WTC11 (cell line): Measurements from ENCODE around the gene PARVB. TPM values are rescaled to one million over a fixed set of nuclear protein-coding genes. Genes with fewer than 3 reads are reported as not detected.

Source experiments
- ATAC-seq: fragments of 200-7000 bp; cut with Tn5 transposase; 2 replicates; pipeline ENCODE4 v1.10.0; 2021; ENCODE audit warnings: mild to moderate bottlenecking, moderate library complexity
- CTCF ChIA-PET: fragments of 300-600 bp; sonication (Branson Sonifier 250); formaldehyde crosslinking; loops from one replicate; lab custom pipeline; 2021; ENCODE audit warnings: antibody characterized with exemption; lab: Charles Lee
- POLR2A ChIA-PET: fragments of 350-600 bp; sonication (Branson Sonifier 250); formaldehyde crosslinking; loops from one replicate; lab custom pipeline; 2021; ENCODE audit warnings: antibody characterized with exemption; lab: Charles Lee
- DNase-seq: peaks from one replicate; pipeline ENCODE4 v3.0.0; 2021; ENCODE audit warnings: low spot score
- H3K27ac Mint-ChIP-seq: 2 replicates; pipeline ENCODE4 v1.8.0; 2021; ENCODE audit warnings: mixed read lengths
- H3K27me3 Mint-ChIP-seq: 2 replicates; pipeline ENCODE4 v1.8.0; 2021; ENCODE audit warnings: low read depth, mild to moderate bottlenecking, moderate library complexity, mixed read lengths
- H3K36me3 Mint-ChIP-seq: 2 replicates; pipeline ENCODE4 v1.8.0; 2021; ENCODE audit warnings: mixed read lengths
- H3K4me1 Mint-ChIP-seq: 2 replicates; pipeline ENCODE4 v1.8.0; 2022; ENCODE audit warnings: mixed read lengths
- H3K4me3 Mint-ChIP-seq: 2 replicates; pipeline ENCODE4 v1.8.0; 2021; ENCODE audit warnings: mild to moderate bottlenecking, moderate library complexity, mixed read lengths
- H3K9me3 Mint-ChIP-seq: 2 replicates; pipeline ENCODE4 v1.8.0; 2021; ENCODE audit warnings: mixed read lengths
- ETV6 ChIP-seq: sonication (generic); formaldehyde crosslinking; IDR thresholded peaks from 2 replicates; pipeline ENCODE4 v1.8.1; 2022; ENCODE audit warnings: mild to moderate bottlenecking, missing genetic modification reagents
- FOXP1 ChIP-seq: sonication (generic); formaldehyde crosslinking; IDR thresholded peaks from 2 replicates; pipeline ENCODE4 v1.8.0; 2022; ENCODE audit warnings: missing genetic modification reagents, mild to moderate bottlenecking, moderate library complexity, borderline replicate concordance
- GTF2I ChIP-seq: fragments of 250-450 bp; sonication (Bioruptor Pico); conservative IDR thresholded peaks from 2 replicates; pipeline ENCODE4 v1.4.0; 2021; ENCODE audit warnings: mild to moderate bottlenecking
- HMGA2 ChIP-seq: fragments of 250-450 bp; sonication (Bioruptor Pico); IDR thresholded peaks from 2 replicates; pipeline ENCODE4 v1.4.0; 2021; ENCODE audit warnings: mild to moderate bottlenecking, moderate library complexity
- JUN ChIP-seq: sonication (generic); formaldehyde crosslinking; IDR thresholded peaks from 2 replicates; pipeline ENCODE4 v1.8.0; 2023; ENCODE audit warnings: mild to moderate bottlenecking, missing genetic modification reagents
- OVOL2 ChIP-seq: fragments of 250-450 bp; sonication (Bioruptor Pico); IDR thresholded peaks from 2 replicates; pipeline ENCODE4 v1.9.0; 2021; ENCODE audit warnings: mild to moderate bottlenecking, borderline replicate concordance
- PRRX2 ChIP-seq: fragments of 250-450 bp; sonication (Bioruptor Pico); IDR thresholded peaks from 2 replicates; pipeline ENCODE4 v1.8.0; 2021; ENCODE audit warnings: mild to moderate bottlenecking
- SP1 ChIP-seq: sonication (generic); formaldehyde crosslinking; conservative IDR thresholded peaks from 2 replicates; pipeline ENCODE4 v1.8.1; 2022; ENCODE audit warnings: missing genetic modification reagents
- ZBTB21 ChIP-seq: sonication (generic); formaldehyde crosslinking; IDR thresholded peaks from 2 replicates; pipeline ENCODE4 v1.8.1; 2023; ENCODE audit warnings: mild to moderate bottlenecking, missing genetic modification reagents, borderline replicate concordance
- ZNF121 ChIP-seq: sonication (generic); formaldehyde crosslinking; IDR thresholded peaks from 2 replicates; pipeline ENCODE4 v1.8.0; 2023; ENCODE audit warnings: missing genetic modification reagents
- ZNF232 ChIP-seq: sonication (generic); formaldehyde crosslinking; IDR thresholded peaks from 2 replicates; pipeline ENCODE4 v1.8.0; 2022; ENCODE audit warnings: mild to moderate bottlenecking, missing genetic modification reagents
- total RNA-seq: library from RNA; stranded (reverse); gene quantifications from 3 replicates; pipeline ENCODE4 v1.2.3, GENCODE V29; 2021
- TF ChIP-seq, protein P1 (sequence below): sonication (generic); formaldehyde crosslinking; IDR thresholded peaks from 2 replicates; pipeline ENCODE4 v1.8.1; 2022; ENCODE audit warnings: mild to moderate bottlenecking, missing genetic modification reagents, moderate library complexity, borderline replicate concordance
- TF ChIP-seq, protein P2 (sequence below): sonication (generic); formaldehyde crosslinking; IDR thresholded peaks from 2 replicates; pipeline ENCODE4 v1.8.1; 2022; ENCODE audit warnings: mild to moderate bottlenecking, moderate library complexity, missing genetic modification reagents
- TF ChIP-seq, protein P3 (sequence below): sonication (generic); formaldehyde crosslinking; IDR thresholded peaks from 2 replicates; pipeline ENCODE4 v1.8.0; 2022; ENCODE audit warnings: mild to moderate bottlenecking, missing genetic modification reagents
- TF ChIP-seq, protein P4 (sequence below): sonication (generic); formaldehyde crosslinking; IDR thresholded peaks from 2 replicates; pipeline ENCODE4 v1.8.0; 2022; ENCODE audit warnings: mild to moderate bottlenecking, missing genetic modification reagents
- TF ChIP-seq, protein P5 (sequence below): sonication (generic); formaldehyde crosslinking; IDR thresholded peaks from 2 replicates; pipeline ENCODE4 v1.8.0; 2023; ENCODE audit warnings: missing genetic modification reagents, mild to moderate bottlenecking, borderline replicate concordance
- TF ChIP-seq, protein P6 (sequence below): sonication (generic); formaldehyde crosslinking; IDR thresholded peaks from 2 replicates; pipeline ENCODE4 v1.8.0; 2023; ENCODE audit warnings: missing genetic modification reagents
- TF ChIP-seq, protein P7 (sequence below): fragments of 250-450 bp; sonication (Bioruptor Pico); IDR thresholded peaks from 2 replicates; pipeline ENCODE4 v1.9.0; 2021; ENCODE audit warnings: moderate library complexity, mild to moderate bottlenecking, inconsistent platforms, borderline replicate concordance
- TF ChIP-seq, protein P8 (sequence below): sonication (generic); formaldehyde crosslinking; IDR thresholded peaks from 2 replicates; pipeline ENCODE4 v1.8.1; 2022; ENCODE audit warnings: missing genetic modification reagents, borderline replicate concordance

Gene PARVB
- total RNA-seq, 1 experiment from 2014 or later: 3.3 TPM

DNA sequence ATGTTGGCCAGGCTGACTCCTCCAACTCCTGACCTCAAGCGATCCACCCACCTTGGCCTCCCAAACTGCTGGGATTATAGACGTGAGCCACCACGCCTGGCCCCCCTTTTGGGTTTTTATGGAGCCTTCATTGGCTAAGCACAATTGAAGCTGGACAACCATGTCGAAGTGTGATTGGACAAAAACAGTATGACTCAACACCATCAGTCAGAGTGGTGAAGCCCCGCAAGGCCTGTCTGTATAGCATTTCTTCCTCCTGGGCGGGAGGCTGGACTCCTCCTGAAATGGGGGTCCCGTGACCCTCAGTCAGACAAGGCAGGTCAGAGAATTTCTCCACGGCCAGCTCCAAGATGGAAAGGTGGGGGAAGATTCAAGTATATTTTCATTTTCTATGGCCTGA is 3.1 kb upstream of the PARVB start:
- ATAC-seq: no peak
- TF ChIP-seq ZNF121 (CRISPR knock-in tag) (no peak), GTF2I (CRISPR knock-in tag) (no peak)
- TF ChIP-seq, protein P1, sequence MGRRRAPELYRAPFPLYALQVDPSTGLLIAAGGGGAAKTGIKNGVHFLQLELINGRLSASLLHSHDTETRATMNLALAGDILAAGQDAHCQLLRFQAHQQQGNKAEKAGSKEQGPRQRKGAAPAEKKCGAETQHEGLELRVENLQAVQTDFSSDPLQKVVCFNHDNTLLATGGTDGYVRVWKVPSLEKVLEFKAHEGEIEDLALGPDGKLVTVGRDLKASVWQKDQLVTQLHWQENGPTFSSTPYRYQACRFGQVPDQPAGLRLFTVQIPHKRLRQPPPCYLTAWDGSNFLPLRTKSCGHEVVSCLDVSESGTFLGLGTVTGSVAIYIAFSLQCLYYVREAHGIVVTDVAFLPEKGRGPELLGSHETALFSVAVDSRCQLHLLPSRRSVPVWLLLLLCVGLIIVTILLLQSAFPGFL (CRISPR knock-in tag): no peak
- TF ChIP-seq, all 79 proteins: peak for 0
- Mint-ChIP-seq H3K27ac (no peak overlapping the region), H3K27me3 (peaks cover 7% of the 10 kb centered on the region), H3K9me3 (no peaks in the 10 kb centered on the region), H3K36me3 (no peaks in the 10 kb centered on the region), H3K4me3 (no peak overlapping the region), H3K4me1 (peaks cover 9% of the 10 kb centered on the region)
- no peak for DNase-seq
- ChIA-PET POLR2A (no interaction called here), CTCF (no interaction called here)

DNA sequence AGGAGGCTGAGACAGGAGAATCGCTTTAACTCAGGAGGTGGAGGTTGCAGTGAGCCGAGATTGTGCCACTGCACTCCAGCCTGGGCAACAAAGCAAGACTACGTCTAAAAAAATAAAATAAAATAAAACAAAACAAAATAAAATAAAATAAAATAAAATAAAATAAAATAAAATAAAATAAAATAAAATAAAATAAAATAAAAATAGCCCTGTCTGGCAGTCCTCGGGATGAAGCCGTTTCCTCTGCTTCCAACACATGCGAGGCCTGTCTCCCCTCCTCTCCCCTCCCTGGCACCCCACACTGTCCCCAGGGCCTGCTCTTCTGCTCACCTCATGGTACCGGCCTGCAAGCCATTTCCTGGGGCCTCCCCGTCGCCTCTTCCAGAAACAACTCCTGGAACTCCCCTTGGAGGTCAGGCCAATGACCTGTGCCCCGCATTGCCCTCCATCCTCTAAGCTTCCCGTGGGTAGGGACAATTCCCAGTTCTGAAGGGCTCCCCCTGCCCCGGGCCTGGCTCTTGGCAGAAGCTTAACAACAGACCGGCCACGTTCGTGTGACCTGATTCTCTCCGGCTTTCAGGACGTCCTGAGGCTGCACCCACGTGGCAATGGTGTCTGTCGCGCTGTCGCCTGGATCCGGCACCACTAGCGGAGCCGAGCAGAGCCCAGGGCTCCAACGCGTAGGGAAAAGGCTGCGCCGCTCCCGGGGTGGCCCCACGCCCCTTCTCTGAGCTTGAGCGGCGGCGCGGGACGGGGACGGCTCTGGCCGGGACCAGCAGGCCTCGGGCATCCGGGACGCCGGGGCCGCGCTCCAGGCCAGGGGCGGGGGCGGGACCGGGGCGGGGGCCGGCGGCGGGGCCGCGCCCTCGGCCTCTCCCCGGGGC is 456 bp upstream of the PARVB start:
- H3K4me1 Mint-ChIP-seq: peaks cover 20% of the 10 kb centered on the region
- no peaks in the 10 kb centered on the region for H3K36me3 Mint-ChIP-seq
- no peak overlapping the region for H3K27ac Mint-ChIP-seq
- H3K27me3 Mint-ChIP-seq: peaks cover 7% of the 10 kb centered on the region
- peak overlapping the region; percentile 77 for H3K4me3 Mint-ChIP-seq
- DNase-seq (peak; percentile 43), ATAC-seq (peak; percentile 72)
- ChIA-PET CTCF (interaction anchor here (0.7 to 3.3 kb wide), 5 partner anchors 30 to 661 kb away, joined by 3 to 9 read pairs (median 5); no protein-coding TSS in a partner anchor), POLR2A (no interaction called here)
- H3K9me3 Mint-ChIP-seq: no peaks in the 10 kb centered on the region
- TF ChIP-seq HMGA2 (CRISPR knock-in tag): peak; percentile 96
- TF ChIP-seq, protein P2, sequence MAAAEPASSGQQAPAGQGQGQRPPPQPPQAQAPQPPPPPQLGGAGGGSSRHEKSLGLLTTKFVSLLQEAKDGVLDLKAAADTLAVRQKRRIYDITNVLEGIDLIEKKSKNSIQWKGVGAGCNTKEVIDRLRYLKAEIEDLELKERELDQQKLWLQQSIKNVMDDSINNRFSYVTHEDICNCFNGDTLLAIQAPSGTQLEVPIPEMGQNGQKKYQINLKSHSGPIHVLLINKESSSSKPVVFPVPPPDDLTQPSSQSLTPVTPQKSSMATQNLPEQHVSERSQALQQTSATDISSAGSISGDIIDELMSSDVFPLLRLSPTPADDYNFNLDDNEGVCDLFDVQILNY (CRISPR knock-in tag): peak; percentile 58; the same call in 1 of the 2 replicates
- TF ChIP-seq, protein P3, sequence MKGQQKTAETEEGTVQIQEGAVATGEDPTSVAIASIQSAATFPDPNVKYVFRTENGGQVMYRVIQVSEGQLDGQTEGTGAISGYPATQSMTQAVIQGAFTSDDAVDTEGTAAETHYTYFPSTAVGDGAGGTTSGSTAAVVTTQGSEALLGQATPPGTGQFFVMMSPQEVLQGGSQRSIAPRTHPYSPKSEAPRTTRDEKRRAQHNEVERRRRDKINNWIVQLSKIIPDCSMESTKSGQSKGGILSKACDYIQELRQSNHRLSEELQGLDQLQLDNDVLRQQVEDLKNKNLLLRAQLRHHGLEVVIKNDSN (CRISPR knock-in tag): peak; percentile 19; the same call in 1 of the 2 replicates
- TF ChIP-seq SP1 (CRISPR knock-in tag): no peak
- TF ChIP-seq, protein P4, sequence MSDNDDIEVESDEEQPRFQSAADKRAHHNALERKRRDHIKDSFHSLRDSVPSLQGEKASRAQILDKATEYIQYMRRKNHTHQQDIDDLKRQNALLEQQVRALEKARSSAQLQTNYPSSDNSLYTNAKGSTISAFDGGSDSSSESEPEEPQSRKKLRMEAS (CRISPR knock-in tag): peak; percentile 92
- 0 out of 2 replicates have a peak, but pooled peaks have one; percentile 34 for TF ChIP-seq ZBTB21 (CRISPR knock-in tag)
- no peak for TF ChIP-seq JUN (CRISPR knock-in tag)
- TF ChIP-seq, protein P5, sequence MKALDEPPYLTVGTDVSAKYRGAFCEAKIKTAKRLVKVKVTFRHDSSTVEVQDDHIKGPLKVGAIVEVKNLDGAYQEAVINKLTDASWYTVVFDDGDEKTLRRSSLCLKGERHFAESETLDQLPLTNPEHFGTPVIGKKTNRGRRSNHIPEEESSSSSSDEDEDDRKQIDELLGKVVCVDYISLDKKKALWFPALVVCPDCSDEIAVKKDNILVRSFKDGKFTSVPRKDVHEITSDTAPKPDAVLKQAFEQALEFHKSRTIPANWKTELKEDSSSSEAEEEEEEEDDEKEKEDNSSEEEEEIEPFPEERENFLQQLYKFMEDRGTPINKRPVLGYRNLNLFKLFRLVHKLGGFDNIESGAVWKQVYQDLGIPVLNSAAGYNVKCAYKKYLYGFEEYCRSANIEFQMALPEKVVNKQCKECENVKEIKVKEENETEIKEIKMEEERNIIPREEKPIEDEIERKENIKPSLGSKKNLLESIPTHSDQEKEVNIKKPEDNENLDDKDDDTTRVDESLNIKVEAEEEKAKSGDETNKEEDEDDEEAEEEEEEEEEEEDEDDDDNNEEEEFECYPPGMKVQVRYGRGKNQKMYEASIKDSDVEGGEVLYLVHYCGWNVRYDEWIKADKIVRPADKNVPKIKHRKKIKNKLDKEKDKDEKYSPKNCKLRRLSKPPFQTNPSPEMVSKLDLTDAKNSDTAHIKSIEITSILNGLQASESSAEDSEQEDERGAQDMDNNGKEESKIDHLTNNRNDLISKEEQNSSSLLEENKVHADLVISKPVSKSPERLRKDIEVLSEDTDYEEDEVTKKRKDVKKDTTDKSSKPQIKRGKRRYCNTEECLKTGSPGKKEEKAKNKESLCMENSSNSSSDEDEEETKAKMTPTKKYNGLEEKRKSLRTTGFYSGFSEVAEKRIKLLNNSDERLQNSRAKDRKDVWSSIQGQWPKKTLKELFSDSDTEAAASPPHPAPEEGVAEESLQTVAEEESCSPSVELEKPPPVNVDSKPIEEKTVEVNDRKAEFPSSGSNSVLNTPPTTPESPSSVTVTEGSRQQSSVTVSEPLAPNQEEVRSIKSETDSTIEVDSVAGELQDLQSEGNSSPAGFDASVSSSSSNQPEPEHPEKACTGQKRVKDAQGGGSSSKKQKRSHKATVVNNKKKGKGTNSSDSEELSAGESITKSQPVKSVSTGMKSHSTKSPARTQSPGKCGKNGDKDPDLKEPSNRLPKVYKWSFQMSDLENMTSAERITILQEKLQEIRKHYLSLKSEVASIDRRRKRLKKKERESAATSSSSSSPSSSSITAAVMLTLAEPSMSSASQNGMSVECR: no peak
- TF ChIP-seq ETV6 (CRISPR knock-in tag): 0 out of 2 replicates have a peak, but pooled peaks have one; percentile 70
- TF ChIP-seq OVOL2: no peak
- TF ChIP-seq, protein P6, sequence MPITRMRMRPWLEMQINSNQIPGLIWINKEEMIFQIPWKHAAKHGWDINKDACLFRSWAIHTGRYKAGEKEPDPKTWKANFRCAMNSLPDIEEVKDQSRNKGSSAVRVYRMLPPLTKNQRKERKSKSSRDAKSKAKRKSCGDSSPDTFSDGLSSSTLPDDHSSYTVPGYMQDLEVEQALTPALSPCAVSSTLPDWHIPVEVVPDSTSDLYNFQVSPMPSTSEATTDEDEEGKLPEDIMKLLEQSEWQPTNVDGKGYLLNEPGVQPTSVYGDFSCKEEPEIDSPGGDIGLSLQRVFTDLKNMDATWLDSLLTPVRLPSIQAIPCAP (CRISPR knock-in tag): peak; percentile 52; the same call in 1 of the 2 replicates
- TF ChIP-seq PRRX2 (CRISPR knock-in tag): no peak
- TF ChIP-seq ZNF232: no peak
- TF ChIP-seq, protein P7, sequence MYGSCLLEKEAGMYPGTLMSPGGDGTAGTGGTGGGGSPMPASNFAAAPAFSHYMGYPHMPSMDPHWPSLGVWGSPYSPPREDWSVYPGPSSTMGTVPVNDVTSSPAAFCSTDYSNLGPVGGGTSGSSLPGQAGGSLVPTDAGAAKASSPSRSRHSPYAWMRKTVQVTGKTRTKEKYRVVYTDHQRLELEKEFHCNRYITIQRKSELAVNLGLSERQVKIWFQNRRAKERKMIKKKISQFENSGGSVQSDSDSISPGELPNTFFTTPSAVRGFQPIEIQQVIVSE (CRISPR knock-in tag): no peak
- peak; percentile 54; the same call in 1 of the 2 replicates for TF ChIP-seq FOXP1
- TF ChIP-seq, protein P8, sequence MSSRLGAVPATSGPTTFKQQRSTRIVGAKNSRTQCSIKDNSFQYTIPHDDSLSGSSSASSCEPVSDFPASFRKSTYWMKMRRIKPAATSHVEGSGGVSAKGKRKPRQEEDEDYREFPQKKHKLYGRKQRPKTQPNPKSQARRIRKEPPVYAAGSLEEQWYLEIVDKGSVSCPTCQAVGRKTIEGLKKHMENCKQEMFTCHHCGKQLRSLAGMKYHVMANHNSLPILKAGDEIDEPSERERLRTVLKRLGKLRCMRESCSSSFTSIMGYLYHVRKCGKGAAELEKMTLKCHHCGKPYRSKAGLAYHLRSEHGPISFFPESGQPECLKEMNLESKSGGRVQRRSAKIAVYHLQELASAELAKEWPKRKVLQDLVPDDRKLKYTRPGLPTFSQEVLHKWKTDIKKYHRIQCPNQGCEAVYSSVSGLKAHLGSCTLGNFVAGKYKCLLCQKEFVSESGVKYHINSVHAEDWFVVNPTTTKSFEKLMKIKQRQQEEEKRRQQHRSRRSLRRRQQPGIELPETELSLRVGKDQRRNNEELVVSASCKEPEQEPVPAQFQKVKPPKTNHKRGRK: no peak
